Effector memory CD8-positive, alpha-beta T cell (primary cell): ENCODE results near the gene MARS1.

Experiments used
- ATAC-seq: fragments of 150-1000 bp; cut with Tn5 transposase; replicated peaks from 2 replicates; pipeline ENCODE4 v1.10.0; 2021; ENCODE audit warnings: mild to moderate bottlenecking, moderate library complexity
- DNase-seq, 3 experiments: peaks; one replicate each; pipeline ENCODE4 v3.0.0; 2021
- H3K27ac Mint-ChIP-seq, 2 donors: one replicate each; pipeline ENCODE4 v1.8.0; 2022; ENCODE audit warnings: mild to moderate bottlenecking in 2 of 2, mixed read lengths in 2 of 2, moderate library complexity in 2 of 2
- H3K27me3 Mint-ChIP-seq, 2 donors: one replicate each; pipeline ENCODE4 v1.8.0; 2022; ENCODE audit warnings: mixed read lengths in 2 of 2
- H3K36me3 Mint-ChIP-seq: one replicate; pipeline ENCODE4 v1.8.0; 2022; ENCODE audit warnings: mild to moderate bottlenecking, moderate library complexity, mixed read lengths; ENCODE audit not compliant: insufficient read depth
- H3K4me1 Mint-ChIP-seq, 2 donors: one replicate each; pipeline ENCODE4 v1.8.0; 2022; ENCODE audit warnings: low read depth in 2 of 2, mixed read lengths in 2 of 2
- H3K4me3 Mint-ChIP-seq, 2 donors: one replicate each; pipeline ENCODE4 v1.8.0; 2022; ENCODE audit warnings: mild to moderate bottlenecking in 2 of 2, mixed read lengths in 2 of 2, moderate library complexity in 2 of 2
- H3K9me3 Mint-ChIP-seq, 2 donors: one replicate each; pipeline ENCODE4 v1.8.0; 2022; ENCODE audit warnings: mixed read lengths in 2 of 2

The MARS1 gene

GRCh38 chr12:57470970-57471656 is 16.8 kb upstream of the MARS1 start:
- Mint-ChIP-seq H3K27ac (peak overlapping the region; percentile 84 to 90), H3K4me3 (no peak overlapping the region), H3K9me3 (no peaks in the 10 kb centered on the region), H3K36me3 (peaks cover 69% of the 10 kb centered on the region), H3K4me1 (peaks cover 25 to 46% of the 10 kb centered on the region in 2 donors), H3K27me3 (no peaks in the 10 kb centered on the region)
- DNase-seq = no peak
- no peak for ATAC-seq

- DNase-seq = no peak
- Mint-ChIP-seq H3K9me3 (no peaks in the 10 kb centered on the region), H3K4me3 (no peak overlapping the region), H3K27me3 (no peaks in the 10 kb centered on the region), H3K27ac (peak overlapping the region; percentile 84 to 90), H3K36me3 (peaks cover 73% of the 10 kb centered on the region), H3K4me1 (peaks cover 31 to 52% of the 10 kb centered on the region in 2 donors)
- ATAC-seq = no peak
Measured at GRCh38 chr12:57471661-57472060, 16.2 kb upstream of the MARS1 start.

- H3K4me3 Mint-ChIP-seq = no peak overlapping the region
- DNase-seq (no peak), ATAC-seq (no peak)
- H3K4me1 Mint-ChIP-seq = peaks cover 36 to 54% of the 10 kb centered on the region in 2 donors
- peaks cover 77% of the 10 kb centered on the region for H3K36me3 Mint-ChIP-seq
- no peaks in the 10 kb centered on the region for H3K27me3 Mint-ChIP-seq
- peak overlapping the region; percentile 84 to 90 for H3K27ac Mint-ChIP-seq
- H3K9me3 Mint-ChIP-seq = no peaks in the 10 kb centered on the region
Measured at GRCh38 chr12:57472391-57472790, 15.5 kb upstream of the MARS1 start.

GRCh38 chr12:57473392-57473791 is 14.5 kb upstream of the MARS1 start:
- Mint-ChIP-seq H3K36me3 (peaks cover 86% of the 10 kb centered on the region), H3K27ac (peak overlapping the region; percentile 59 to 90), H3K27me3 (no peaks in the 10 kb centered on the region), H3K9me3 (no peaks in the 10 kb centered on the region), H3K4me1 (peaks cover 43 to 55% of the 10 kb centered on the region in 2 donors), H3K4me3 (peak overlapping the region; percentile 36 to 77)
- ATAC-seq = no peak
- no peak for DNase-seq

- H3K27me3 Mint-ChIP-seq = no peaks in the 10 kb centered on the region
- peaks cover 91% of the 10 kb centered on the region for H3K36me3 Mint-ChIP-seq
- DNase-seq = no peak
- peak overlapping the region; percentile 77 to 98 for H3K4me3 Mint-ChIP-seq
- H3K4me1 Mint-ChIP-seq = peaks cover 48 to 59% of the 10 kb centered on the region in 2 donors
- H3K27ac Mint-ChIP-seq = peak overlapping the region; percentile 78 to 90
- ATAC-seq = no peak
- H3K9me3 Mint-ChIP-seq = no peaks in the 10 kb centered on the region
Measured at GRCh38 chr12:57473886-57474285, 14.0 kb upstream of the MARS1 start.

GRCh38 chr12:57474430-57474829 is 13.4 kb upstream of the MARS1 start:
- Mint-ChIP-seq H3K4me1 (peaks cover 54 to 64% of the 10 kb centered on the region in 2 donors), H3K36me3 (peaks cover 91% of the 10 kb centered on the region), H3K27ac (peak overlapping the region; percentile 78 to 90), H3K27me3 (no peaks in the 10 kb centered on the region), H3K4me3 (peak overlapping the region; percentile 77 to 98), H3K9me3 (no peaks in the 10 kb centered on the region)
- DNase-seq = no peak
- no peak for ATAC-seq

GRCh38 chr12:57474862-57475261 is 13.0 kb upstream of the MARS1 start:
- Mint-ChIP-seq H3K9me3 (no peaks in the 10 kb centered on the region), H3K4me1 (peaks cover 58 to 69% of the 10 kb centered on the region in 2 donors), H3K27me3 (no peaks in the 10 kb centered on the region), H3K36me3 (peaks cover 91% of the 10 kb centered on the region), H3K4me3 (peak overlapping the region; percentile 77 to 98), H3K27ac (peak overlapping the region; percentile 78 to 90)
- ATAC-seq (no peak), DNase-seq (no peak)

- no peak for ATAC-seq
- DNase-seq = no peak
- H3K36me3 Mint-ChIP-seq = peaks cover 91% of the 10 kb centered on the region
- H3K4me3 Mint-ChIP-seq = peak overlapping the region; percentile 97 to 98
- no peaks in the 10 kb centered on the region for H3K27me3 Mint-ChIP-seq
- no peaks in the 10 kb centered on the region for H3K9me3 Mint-ChIP-seq
- H3K4me1 Mint-ChIP-seq = peaks cover 62 to 75% of the 10 kb centered on the region in 2 donors
- H3K27ac Mint-ChIP-seq = peak overlapping the region; percentile 96 to 98
Measured at GRCh38 chr12:57475271-57476161, 12.4 kb upstream of the MARS1 start.

GRCh38 chr12:57476162-57476992 is 11.5 kb upstream of the MARS1 start:
- DNase-seq = peak; percentile 69 to 78 (median 77)
- no peaks in the 10 kb centered on the region for H3K27me3 Mint-ChIP-seq
- H3K36me3 Mint-ChIP-seq = peaks cover 86% of the 10 kb centered on the region

GRCh38 chr12:57476993-57477709 is 10.7 kb upstream of the MARS1 start:
- DNase-seq (no peak), ATAC-seq (no peak)

More at GRCh38 chr12:57476162-57476992, 11.5 kb upstream of the MARS1 start:
- peaks cover 68 to 77% of the 10 kb centered on the region in 2 donors for H3K4me1 Mint-ChIP-seq
- H3K4me3 Mint-ChIP-seq = peak overlapping the region; percentile 97 to 98
- ATAC-seq = peak; percentile 31
- H3K9me3 Mint-ChIP-seq = no peaks in the 10 kb centered on the region
- peak overlapping the region; percentile 96 to 98 for H3K27ac Mint-ChIP-seq

GRCh38 chr12:57477710-57478681 is 9.9 kb upstream of the MARS1 start:
- no peaks in the 10 kb centered on the region for H3K9me3 Mint-ChIP-seq
- peaks cover 70% of the 10 kb centered on the region for H3K36me3 Mint-ChIP-seq
- peak overlapping the region; percentile 96 to 98 for H3K27ac Mint-ChIP-seq
- peak overlapping the region; percentile 97 to 98 for H3K4me3 Mint-ChIP-seq
- H3K27me3 Mint-ChIP-seq = no peaks in the 10 kb centered on the region
- H3K4me1 Mint-ChIP-seq = peaks cover 73 to 77% of the 10 kb centered on the region in 2 donors
- ATAC-seq = peak; percentile 54
- peak; percentile 50 to 53 (median 52) for DNase-seq

More at GRCh38 chr12:57476993-57477709, 10.7 kb upstream of the MARS1 start:
- Mint-ChIP-seq H3K27ac (peak overlapping the region; percentile 96 to 98), H3K4me3 (peak overlapping the region; percentile 97 to 98), H3K36me3 (peaks cover 78% of the 10 kb centered on the region), H3K9me3 (no peaks in the 10 kb centered on the region), H3K4me1 (peaks cover 73 to 78% of the 10 kb centered on the region in 2 donors), H3K27me3 (no peaks in the 10 kb centered on the region)

GRCh38 chr12:57479043-57479375 is 8.9 kb upstream of the MARS1 start:
- H3K27ac Mint-ChIP-seq = peak overlapping the region; percentile 96 to 98
- ATAC-seq = no peak
- no peak for DNase-seq
- no peaks in the 10 kb centered on the region for H3K9me3 Mint-ChIP-seq
- peak overlapping the region; percentile 97 to 98 for H3K4me3 Mint-ChIP-seq
- no peaks in the 10 kb centered on the region for H3K27me3 Mint-ChIP-seq
- peaks cover 69% of the 10 kb centered on the region in 2 donors for H3K4me1 Mint-ChIP-seq
- peaks cover 60% of the 10 kb centered on the region for H3K36me3 Mint-ChIP-seq
